Globus pallidus (tissue), 1 donor: ENCODE measurements around the gene IFNB1.
A peak's percentile ranks its signal among the peaks of the same experiment; 100 is the strongest.

Experiments
- DNase-seq: peaks from one replicate; pipeline ENCODE4 v3.0.0-alpha.2; 2015; ENCODE audit warnings: low spot score

Gene IFNB1

GRCh38 chr9:21070171-21070571, 7.6 kb downstream of the IFNB1 start:
- peak; percentile 29 for DNase-seq

- peak; percentile 14 for DNase-seq
These were observed 16.7 kb downstream of the IFNB1 start for GRCh38 chr9:21060919-21061561.

GRCh38 chr9:21056931-21057330, 20.8 kb downstream of the IFNB1 start:
- DNase-seq = no peak

GRCh38 chr9:21053851-21054250, 23.9 kb downstream of the IFNB1 start:
- no peak for DNase-seq

- no peak for DNase-seq
These were observed 30.5 kb downstream of the IFNB1 start for GRCh38 chr9:21047281-21047691.

GRCh38 chr9:21043841-21044240, 33.9 kb downstream of the IFNB1 start:
- DNase-seq = no peak

- no peak for DNase-seq
These were observed 35.3 kb downstream of the IFNB1 start for GRCh38 chr9:21042466-21042865.

GRCh38 chr9:21039302-21039701, 38.4 kb downstream of the IFNB1 start:
- no peak for DNase-seq

- DNase-seq = no peak
These were observed 40.5 kb downstream of the IFNB1 start for GRCh38 chr9:21037278-21037677.

GRCh38 chr9:21031808-21032183, 45.9 kb downstream of the IFNB1 start:
- no peak for DNase-seq

- DNase-seq = peak; percentile 35
These were observed 46.5 kb downstream of the IFNB1 start, which contains the start of gene HACD4 for GRCh38 chr9:21031091-21031807. Gene HACD4 (minus strand): TSS chr9:21031640. CDS start chr9:21031590, 50 bp downstream.

GRCh38 chr9:21030389-21031035, 47.2 kb downstream of the IFNB1 start:
- peak; percentile 36 for DNase-seq

- no peak for DNase-seq
These were observed 48.1 kb downstream of the IFNB1 start for GRCh38 chr9:21029661-21030060.

GRCh38 chr9:21028466-21028865, 49.3 kb downstream of the IFNB1 start:
- peak; percentile 2 for DNase-seq

GRCh38 chr9:21027295-21027694, 50.4 kb downstream of the IFNB1 start:
- DNase-seq = no peak
